ENCODE results near the gene FKBP6. TPM values are rescaled to one million over a fixed set of nuclear protein-coding genes. Genes with fewer than 3 reads are reported as not detected.
"Not testable (repeated sequence)": the region's sequence is repeated elsewhere in the genome, so short reads cannot be mapped to it uniquely, and the experiment has no call there.

Gene FKBP6
- polyA plus RNA-seq, 1 experiment = not detected

- H3K4me3 ChIP-seq (ENCODE audit: low read depth, low read length); DNase-seq (ENCODE audit: low read depth); POLR2A ChIA-PET; H3K27me3 ChIP-seq (ENCODE audit: control insufficient read depth, insufficient read depth, low read length); H3K36me3 ChIP-seq (ENCODE audit: control insufficient read depth, insufficient read depth, low read length): not testable (repeated sequence)
- CTCF ChIA-PET = interaction anchor here (0.6 to 3.0 kb wide), 16 partner anchors 10 to 410 kb away, joined by 3 to 32 read pairs (median 4); no protein-coding TSS in a partner anchor
- peak; percentile 70 for TF ChIP-seq CTCF (IDR thresholded peaks at IDR 0.05; ENCODE audit: insufficient read depth, low read depth, low read length)
Measured at GRCh38 chr7:73324081-73324845, 3.7 kb upstream of the FKBP6 start.

GRCh38 chr7:73325424-73325823 is 2.5 kb upstream of the FKBP6 start:
- CTCF ChIA-PET = interaction anchor here (1.8 kb wide), 1 partner anchor 123 kb away, joined by 8 read pairs; no protein-coding TSS in a partner anchor
- H3K27me3 ChIP-seq (ENCODE audit: control insufficient read depth, insufficient read depth, low read length); H3K36me3 ChIP-seq (ENCODE audit: control insufficient read depth, insufficient read depth, low read length); H3K4me3 ChIP-seq (ENCODE audit: low read depth, low read length); DNase-seq (ENCODE audit: low read depth); POLR2A ChIA-PET: not testable (repeated sequence)

GRCh38 chr7:73327449-73327848 is 512 bp upstream of the FKBP6 start:
- CTCF ChIA-PET = interaction anchor here (5.1 kb wide), 1 partner anchor 124 kb away, joined by 21 read pairs; no protein-coding TSS in a partner anchor
- H3K36me3 ChIP-seq (ENCODE audit: control insufficient read depth, insufficient read depth, low read length); H3K27me3 ChIP-seq (ENCODE audit: control insufficient read depth, insufficient read depth, low read length); DNase-seq (ENCODE audit: low read depth); H3K4me3 ChIP-seq (ENCODE audit: low read depth, low read length); POLR2A ChIA-PET: not testable (repeated sequence)

GRCh38 chr7:73328696-73329095 is 735 bp downstream of the FKBP6 start:
- Histone ChIP-seq H3K27me3 (ENCODE audit: control insufficient read depth, insufficient read depth, low read length) (no peaks in the 10 kb centered on the region), H3K4me3 (ENCODE audit: low read depth, low read length) (no peak overlapping the region), H3K36me3 (ENCODE audit: control insufficient read depth, insufficient read depth, low read length) (no peaks in the 10 kb centered on the region)
- POLR2A ChIA-PET = no interaction called here
- CTCF ChIA-PET = interaction anchor here (2.6 to 5.1 kb wide), 2 partner anchors 14 to 123 kb away, joined by 11 to 21 read pairs; no protein-coding TSS in a partner anchor
- no peak for TF ChIP-seq CTCF (IDR thresholded peaks at IDR 0.05; ENCODE audit: insufficient read depth, low read depth, low read length)
- DNase-seq (ENCODE audit: low read depth) = no peak

GRCh38 chr7:73329861-73330581 is 2.1 kb downstream of the FKBP6 start:
- Histone ChIP-seq H3K36me3 (ENCODE audit: control insufficient read depth, insufficient read depth, low read length) (no peaks in the 10 kb centered on the region), H3K27me3 (ENCODE audit: control insufficient read depth, insufficient read depth, low read length) (no peaks in the 10 kb centered on the region), H3K4me3 (ENCODE audit: low read depth, low read length) (no peak overlapping the region)
- TF ChIP-seq CTCF (IDR thresholded peaks at IDR 0.05; ENCODE audit: insufficient read depth, low read depth, low read length) = no peak
- ChIA-PET POLR2A (no interaction called here), CTCF (interaction anchor here (1.0 to 5.1 kb wide), 3 partner anchors 13 to 122 kb away, joined by 4 to 21 read pairs (median 11); no protein-coding TSS in a partner anchor)
- DNase-seq (ENCODE audit: low read depth) = no peak

GRCh38 chr7:73330772-73331171 is 2.8 kb downstream of the FKBP6 start:
- no peak for TF ChIP-seq CTCF (IDR thresholded peaks at IDR 0.05; ENCODE audit: insufficient read depth, low read depth, low read length)
- Histone ChIP-seq H3K4me3 (ENCODE audit: low read depth, low read length) (no peak overlapping the region), H3K36me3 (ENCODE audit: control insufficient read depth, insufficient read depth, low read length) (no peaks in the 10 kb centered on the region), H3K27me3 (ENCODE audit: control insufficient read depth, insufficient read depth, low read length) (peaks cover 5% of the 10 kb centered on the region; the same call in 1 of the 2 replicates)
- ChIA-PET POLR2A (no interaction called here), CTCF (interaction anchor here (1.0 to 5.1 kb wide), 3 partner anchors 12 to 121 kb away, joined by 4 to 21 read pairs (median 11); no protein-coding TSS in a partner anchor)
- no peak for DNase-seq (ENCODE audit: low read depth)
